Natural killer cell (primary cell): ENCODE data around the gene POLD4. TPM values are rescaled to one million over a fixed set of nuclear protein-coding genes. Genes with fewer than 3 reads are reported as not detected.

Experiments
- ATAC-seq, 3 donors: fragments of 150-1000 bp in 2 of 3; fragments of 200-7000 bp in 1 of 3; cut with Tn5 transposase; 1 replicate in 1 of 3; 2 replicates in 2 of 3; pipeline ENCODE4 v1.10.0; 2021; ENCODE audit warnings: mild to moderate bottlenecking in 2 of 3, moderate library complexity in 2 of 3
- DNase-seq, 2 donors: peaks; one replicate each; pipeline versions ENCODE4 v3.0.0 to v3.0.0-alpha.2; 2013 to 2021; ENCODE audit warnings: mixed read lengths in 1 of 2
- H3K27ac ChIP-seq: one replicate; pipeline ENCODE4 v1.5.1; 2013; ENCODE audit warnings: mild to moderate bottlenecking, low read length
- H3K27me3 ChIP-seq: one replicate; pipeline ENCODE4 v1.6.1; 2013; ENCODE audit warnings: low read length; ENCODE audit not compliant: control insufficient read depth, insufficient read depth
- H3K36me3 ChIP-seq: one replicate; pipeline ENCODE4 v1.6.1; 2013; ENCODE audit warnings: low read length; ENCODE audit not compliant: control insufficient read depth, insufficient read depth
- H3K4me1 ChIP-seq: one replicate; pipeline ENCODE4 v1.6.1; 2013; ENCODE audit warnings: low read length; ENCODE audit not compliant: control insufficient read depth, insufficient read depth
- H3K4me3 ChIP-seq: one replicate; pipeline ENCODE4 v1.5.1; 2013; ENCODE audit warnings: low read length
- H3K9me3 ChIP-seq: one replicate; pipeline ENCODE4 v1.6.1; 2013; ENCODE audit warnings: low read length; ENCODE audit not compliant: control insufficient read depth, insufficient read depth
- H3K27ac Mint-ChIP-seq, 2 donors: one replicate each; pipeline ENCODE4 v1.8.0; 2022; ENCODE audit warnings: mild to moderate bottlenecking in 2 of 2, mixed read lengths in 2 of 2, moderate library complexity in 1 of 2
- H3K27me3 Mint-ChIP-seq, 2 donors: one replicate each; pipeline ENCODE4 v1.8.0; 2022; ENCODE audit warnings: low read depth in 2 of 2, mixed read lengths in 2 of 2
- H3K36me3 Mint-ChIP-seq: one replicate; pipeline ENCODE4 v1.8.0; 2022; ENCODE audit warnings: mixed read lengths
- H3K4me1 Mint-ChIP-seq, 2 donors: one replicate each; pipeline ENCODE4 v1.8.0; 2022; ENCODE audit warnings: mixed read lengths in 2 of 2
- H3K4me3 Mint-ChIP-seq: one replicate; pipeline ENCODE4 v1.8.0; 2022; ENCODE audit warnings: mild to moderate bottlenecking, moderate library complexity, mixed read lengths
- H3K9me3 Mint-ChIP-seq, 2 donors: one replicate each; pipeline ENCODE4 v1.8.0; 2022; ENCODE audit warnings: mixed read lengths in 2 of 2
- CTCF ChIP-seq: fragments of 200-600 bp; IDR thresholded peaks from one replicate; pipeline ENCODE4 v1.8.0; 2022; ENCODE audit warnings: antibody characterized with exemption
- WGBS: methylation state at CpG from one replicate; pipeline ENCODE4 v1.1.7; 2013; ENCODE audit warnings: missing lambda C conversion rate; ENCODE audit not compliant: insufficient coverage; 5-methylcytosine and 5-hydroxymethylcytosine counted together
- intact Hi-C: fragments of 100-400 bp; cut with micrococcal nuclease; formaldehyde crosslinking; loops from one replicate; pipeline ENCODE4 v1.14.2; 2022
- total RNA-seq, 4 donors: library from RNA; stranded (reverse); fragments of 120-200 nt in 1 of 4; gene quantifications; one replicate each; pipeline versions ENCODE4 v1.2.3 to v1.2.4, GENCODE V29; 2013 to 2022

POLD4 gene
- total RNA-seq, 3 donors from 2014 or later (not counting 1 experiment from before 2014, with no cell fraction given), result 45.8 to 63.7 (median 60.5) TPM

DNA sequence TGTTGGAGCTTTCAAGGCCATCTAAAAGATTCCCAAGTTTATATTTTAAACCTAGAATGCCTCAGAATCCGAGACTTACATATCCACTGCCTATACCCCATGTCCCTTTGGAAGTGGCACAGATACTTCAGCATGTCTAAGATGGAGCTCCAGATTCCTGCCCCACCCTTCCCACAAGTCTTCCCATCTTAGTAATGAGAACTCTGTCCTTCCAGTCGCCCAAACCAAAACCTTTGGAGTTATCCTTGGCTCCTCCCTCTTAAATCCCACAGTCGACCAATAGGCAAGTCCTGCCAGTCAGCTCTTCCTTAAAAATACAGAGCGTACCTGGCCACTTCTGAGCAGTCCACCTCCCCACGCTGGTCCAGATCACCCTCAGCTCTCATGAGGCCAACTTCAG, 4.3 kb downstream of the POLD4 start:
- no peak overlapping the region for H3K27ac ChIP-seq
- DNase-seq (no peak), ATAC-seq (no peak)
- Mint-ChIP-seq H3K9me3 (no peaks in the 10 kb centered on the region), H3K4me1 (peaks cover 12 to 35% of the 10 kb centered on the region in 2 donors), H3K4me3 (no peak overlapping the region), H3K36me3 (no peaks in the 10 kb centered on the region), H3K27ac (no peak overlapping the region), H3K27me3 (no peaks in the 10 kb centered on the region)
- peaks cover 33% of the 10 kb centered on the region for H3K4me1 ChIP-seq
- 90% methylated on average over 5 of the region's 5 CpGs for WGBS
- intact Hi-C loops, result no loop called here
- no peaks in the 10 kb centered on the region for H3K27me3 ChIP-seq
- no peaks in the 10 kb centered on the region for H3K36me3 ChIP-seq
- TF ChIP-seq CTCF, result no peak
- H3K4me3 ChIP-seq, result no peak overlapping the region
- H3K9me3 ChIP-seq, result no peaks in the 10 kb centered on the region

DNA sequence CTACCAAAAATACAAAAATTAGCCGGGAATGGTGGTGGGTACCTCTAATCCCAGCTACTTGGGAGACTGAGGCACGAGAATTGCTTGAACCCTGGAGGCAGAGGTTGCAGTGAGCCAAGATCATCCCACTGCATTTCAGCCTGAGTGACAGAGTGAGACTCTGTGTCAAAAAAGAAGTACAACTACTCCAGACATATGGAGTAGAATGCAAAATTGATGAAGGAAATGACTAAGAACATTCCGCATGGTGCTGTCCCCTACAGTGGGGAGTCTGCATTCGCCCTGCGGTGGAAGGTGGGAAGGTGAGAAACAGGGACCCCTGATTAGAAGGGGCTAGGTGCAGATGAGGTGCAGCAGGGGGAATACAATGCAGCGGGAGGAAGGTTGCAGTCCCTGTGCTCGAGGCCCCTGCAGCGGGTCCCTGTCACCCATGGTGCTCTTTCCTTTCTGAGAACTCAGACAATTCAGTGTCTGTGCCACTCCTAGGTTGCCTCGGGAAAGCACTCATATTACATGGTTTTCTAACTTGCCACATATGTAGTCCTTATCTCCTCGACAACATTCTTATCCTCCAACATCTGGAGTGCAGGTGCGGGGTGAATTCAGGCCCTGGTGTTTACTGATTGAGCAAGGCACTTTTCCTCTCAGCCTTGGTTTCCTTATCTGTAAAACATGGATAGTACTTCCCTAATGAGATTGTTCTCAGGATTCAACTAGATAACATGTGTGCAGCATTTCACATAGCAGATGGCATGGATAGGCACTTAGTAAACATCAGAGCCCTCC, 5.2 kb downstream of the POLD4 start:
- no peaks in the 10 kb centered on the region for H3K36me3 ChIP-seq
- Mint-ChIP-seq H3K4me3 (no peak overlapping the region), H3K9me3 (no peaks in the 10 kb centered on the region), H3K4me1 (peaks cover 9 to 26% of the 10 kb centered on the region in 2 donors), H3K27ac (no peak overlapping the region), H3K27me3 (no peaks in the 10 kb centered on the region), H3K36me3 (no peaks in the 10 kb centered on the region)
- peaks cover 28% of the 10 kb centered on the region for H3K4me1 ChIP-seq
- WGBS, result 78% methylated on average over 11 of the region's 11 CpGs
- no peak for TF ChIP-seq CTCF
- no peak overlapping the region for H3K4me3 ChIP-seq
- ATAC-seq (no peak), DNase-seq (no peak)
- H3K9me3 ChIP-seq, result no peaks in the 10 kb centered on the region
- H3K27ac ChIP-seq, result no peak overlapping the region
- H3K27me3 ChIP-seq, result no peaks in the 10 kb centered on the region
- intact Hi-C loops, result no loop called here

GRCh38 chr11:67345920-67346819, 7.2 kb downstream of the POLD4 start:
- peak; percentile 33 for TF ChIP-seq CTCF
- H3K4me1 ChIP-seq, result peaks cover 8% of the 10 kb centered on the region
- DNase-seq, result peak in 1 of 2 donors; percentile 65
- Mint-ChIP-seq H3K9me3 (no peaks in the 10 kb centered on the region), H3K4me3 (no peak overlapping the region), H3K36me3 (no peaks in the 10 kb centered on the region), H3K4me1 (peaks cover 3 to 13% of the 10 kb centered on the region in 2 donors), H3K27me3 (no peaks in the 10 kb centered on the region), H3K27ac (no peak overlapping the region)
- H3K27ac ChIP-seq, result no peak overlapping the region
- no peak overlapping the region for H3K4me3 ChIP-seq
- no peaks in the 10 kb centered on the region for H3K9me3 ChIP-seq
- no peaks in the 10 kb centered on the region for H3K27me3 ChIP-seq
- no peaks in the 10 kb centered on the region for H3K36me3 ChIP-seq
- ATAC-seq, result peak in 1 of 3 donors; percentile 46
- WGBS, result 80% methylated on average over 7 of the region's 7 CpGs
- intact Hi-C loops, result no loop called here
